Measurements from ENCODE around the gene EFNA1.

EFNA1 gene

GRCh38 chr1:155108296-155108695 is 19.4 kb upstream of the EFNA1 start:
- Histone ChIP-seq H3K4me1 (ENCODE audit: insufficient read depth, low read length) (no peaks in the 10 kb centered on the region), H3K36me3 (ENCODE audit: insufficient read depth, low read length) (no peaks in the 10 kb centered on the region), H3K27me3 (ENCODE audit: insufficient read depth, low read length, poor library complexity) (peaks cover 6% of the 10 kb centered on the region), H2AFZ (ENCODE audit: low read depth, low read length) (no peak overlapping the region), H3K4me3 (ENCODE audit: low read depth in 1 of 2, low read length in 2 of 2) (no peak overlapping the region), H3K79me2 (ENCODE audit: insufficient read depth, low read length) (no peaks in the 10 kb centered on the region), H4K20me1 (ENCODE audit: insufficient read depth, low read length) (no peaks in the 10 kb centered on the region), H3K27ac (ENCODE audit: low read length) (no peak overlapping the region), H3K9ac (ENCODE audit: low read depth, low read length) (no peak overlapping the region), H3K9me3 (ENCODE audit: insufficient read depth, low read length, severe bottlenecking) (no peaks in the 10 kb centered on the region), H3K4me2 (ENCODE audit: insufficient read depth, low read length) (no peak overlapping the region)
- TF ChIP-seq CTCF (IDR thresholded peaks at IDR 0.05; ENCODE audit: borderline replicate concordance, extremely low read depth, low read length, poor library complexity, severe bottlenecking) (no peak), EZH2 (IDR thresholded peaks at IDR 0.05; ENCODE audit: borderline replicate concordance, low read depth, low read length, severe bottlenecking) (no peak)
- DNase-seq (no peak), ATAC-seq (ENCODE audit: insufficient read depth, low read depth) (no peak)

GRCh38 chr1:155110381-155110780 is 17.3 kb upstream of the EFNA1 start:
- peaks cover 6% of the 10 kb centered on the region for H3K27me3 ChIP-seq (ENCODE audit: insufficient read depth, low read length, poor library complexity)
- no peaks in the 10 kb centered on the region for H3K79me2 ChIP-seq (ENCODE audit: insufficient read depth, low read length)
- no peaks in the 10 kb centered on the region for H3K9me3 ChIP-seq (ENCODE audit: insufficient read depth, low read length, severe bottlenecking)
- H3K9ac ChIP-seq (ENCODE audit: low read depth, low read length): no peak overlapping the region
- H2AFZ ChIP-seq (ENCODE audit: low read depth, low read length): no peak overlapping the region
- TF ChIP-seq EZH2 (IDR thresholded peaks at IDR 0.05; ENCODE audit: borderline replicate concordance, low read depth, low read length, severe bottlenecking): no peak
- no peak for TF ChIP-seq CTCF (IDR thresholded peaks at IDR 0.05; ENCODE audit: borderline replicate concordance, extremely low read depth, low read length, poor library complexity, severe bottlenecking)
- no peak overlapping the region for H3K4me2 ChIP-seq (ENCODE audit: insufficient read depth, low read length)
- no peaks in the 10 kb centered on the region for H3K36me3 ChIP-seq (ENCODE audit: insufficient read depth, low read length)
- no peak overlapping the region for H3K4me3 ChIP-seq (ENCODE audit: low read depth in 1 of 2, low read length in 2 of 2)
- ATAC-seq (ENCODE audit: insufficient read depth, low read depth) (no peak), DNase-seq (no peak)
- no peaks in the 10 kb centered on the region for H4K20me1 ChIP-seq (ENCODE audit: insufficient read depth, low read length)
- H3K27ac ChIP-seq (ENCODE audit: low read length): no peak overlapping the region
- no peaks in the 10 kb centered on the region for H3K4me1 ChIP-seq (ENCODE audit: insufficient read depth, low read length)

GRCh38 chr1:155110826-155111225 is 16.9 kb upstream of the EFNA1 start:
- ATAC-seq (ENCODE audit: insufficient read depth, low read depth) (no peak), DNase-seq (no peak)
- Histone ChIP-seq H4K20me1 (ENCODE audit: insufficient read depth, low read length) (no peaks in the 10 kb centered on the region), H3K36me3 (ENCODE audit: insufficient read depth, low read length) (no peaks in the 10 kb centered on the region), H3K27me3 (ENCODE audit: insufficient read depth, low read length, poor library complexity) (peaks cover 4% of the 10 kb centered on the region), H3K79me2 (ENCODE audit: insufficient read depth, low read length) (no peaks in the 10 kb centered on the region), H3K4me1 (ENCODE audit: insufficient read depth, low read length) (no peaks in the 10 kb centered on the region), H2AFZ (ENCODE audit: low read depth, low read length) (no peak overlapping the region), H3K9me3 (ENCODE audit: insufficient read depth, low read length, severe bottlenecking) (no peaks in the 10 kb centered on the region), H3K27ac (ENCODE audit: low read length) (no peak overlapping the region), H3K9ac (ENCODE audit: low read depth, low read length) (no peak overlapping the region), H3K4me3 (ENCODE audit: low read depth in 1 of 2, low read length in 2 of 2) (no peak overlapping the region), H3K4me2 (ENCODE audit: insufficient read depth, low read length) (no peak overlapping the region)
- TF ChIP-seq CTCF (IDR thresholded peaks at IDR 0.05; ENCODE audit: borderline replicate concordance, extremely low read depth, low read length, poor library complexity, severe bottlenecking): no peak
- TF ChIP-seq EZH2 (IDR thresholded peaks at IDR 0.05; ENCODE audit: borderline replicate concordance, low read depth, low read length, severe bottlenecking): no peak

GRCh38 chr1:155113450-155113980 is 14.2 kb upstream of the EFNA1 start:
- Histone ChIP-seq H3K4me3 (ENCODE audit: low read depth in 1 of 2, low read length in 2 of 2) (no peak overlapping the region), H3K36me3 (ENCODE audit: insufficient read depth, low read length) (no peaks in the 10 kb centered on the region), H3K79me2 (ENCODE audit: insufficient read depth, low read length) (no peaks in the 10 kb centered on the region), H4K20me1 (ENCODE audit: insufficient read depth, low read length) (no peaks in the 10 kb centered on the region), H3K4me1 (ENCODE audit: insufficient read depth, low read length) (no peaks in the 10 kb centered on the region), H3K4me2 (ENCODE audit: insufficient read depth, low read length) (no peak overlapping the region), H3K9me3 (ENCODE audit: insufficient read depth, low read length, severe bottlenecking) (no peaks in the 10 kb centered on the region), H2AFZ (ENCODE audit: low read depth, low read length) (no peak overlapping the region), H3K27me3 (ENCODE audit: insufficient read depth, low read length, poor library complexity) (peaks cover 7% of the 10 kb centered on the region), H3K27ac (ENCODE audit: low read length) (no peak overlapping the region), H3K9ac (ENCODE audit: low read depth, low read length) (no peak overlapping the region)
- TF ChIP-seq CTCF (IDR thresholded peaks at IDR 0.05; ENCODE audit: borderline replicate concordance, extremely low read depth, low read length, poor library complexity, severe bottlenecking) (no peak), EZH2 (IDR thresholded peaks at IDR 0.05; ENCODE audit: borderline replicate concordance, low read depth, low read length, severe bottlenecking) (no peak)
- no peak for DNase-seq
- ATAC-seq (ENCODE audit: insufficient read depth, low read depth): no peak

Measured in DND-41 (cell line).